Sigmoid colon (tissue), 3 donors: ENCODE measurements around the gene PLCG1.

Experiments
- CTCF ChIP-seq, 4 experiments: fragments of 450-650 bp in 3 of 4; fragments of 200-600 bp in 1 of 4; IDR thresholded peaks; one replicate each; pipeline ENCODE4 v1.5.1; 2016 to 2019; ENCODE audit warnings: antibody characterized with exemption in 4 of 4, mild to moderate bottlenecking in 3 of 4, moderate library complexity in 2 of 4
- POLR2A ChIP-seq, 2 donors: fragments of 450-650 bp; IDR thresholded peaks; one replicate each; pipeline ENCODE4 v1.6.1; 2016; ENCODE audit warnings: antibody characterized with exemption in 2 of 2, mild to moderate bottlenecking in 2 of 2, moderate library complexity in 2 of 2

- no peak for TF ChIP-seq CTCF (IDR thresholded peaks at IDR 0.05)
- TF ChIP-seq POLR2A (IDR thresholded peaks at IDR 0.05): no peak
Measured at GRCh38 chr20:41191562-41192500, 54.5 kb downstream of the PLCG1 start.
